ENCODE results near the gene MEIS1.

- TF ChIP-seq, protein P1, sequence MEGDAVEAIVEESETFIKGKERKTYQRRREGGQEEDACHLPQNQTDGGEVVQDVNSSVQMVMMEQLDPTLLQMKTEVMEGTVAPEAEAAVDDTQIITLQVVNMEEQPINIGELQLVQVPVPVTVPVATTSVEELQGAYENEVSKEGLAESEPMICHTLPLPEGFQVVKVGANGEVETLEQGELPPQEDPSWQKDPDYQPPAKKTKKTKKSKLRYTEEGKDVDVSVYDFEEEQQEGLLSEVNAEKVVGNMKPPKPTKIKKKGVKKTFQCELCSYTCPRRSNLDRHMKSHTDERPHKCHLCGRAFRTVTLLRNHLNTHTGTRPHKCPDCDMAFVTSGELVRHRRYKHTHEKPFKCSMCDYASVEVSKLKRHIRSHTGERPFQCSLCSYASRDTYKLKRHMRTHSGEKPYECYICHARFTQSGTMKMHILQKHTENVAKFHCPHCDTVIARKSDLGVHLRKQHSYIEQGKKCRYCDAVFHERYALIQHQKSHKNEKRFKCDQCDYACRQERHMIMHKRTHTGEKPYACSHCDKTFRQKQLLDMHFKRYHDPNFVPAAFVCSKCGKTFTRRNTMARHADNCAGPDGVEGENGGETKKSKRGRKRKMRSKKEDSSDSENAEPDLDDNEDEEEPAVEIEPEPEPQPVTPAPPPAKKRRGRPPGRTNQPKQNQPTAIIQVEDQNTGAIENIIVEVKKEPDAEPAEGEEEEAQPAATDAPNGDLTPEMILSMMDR (IDR thresholded peaks at IDR 0.05) = no peak
- no peak for TF ChIP-seq POLR2A (IDR thresholded peaks at IDR 0.05)
These were observed 6.0 kb downstream of the MEIS1 start for GRCh38 chr2:66440708-66441497.
